Measurements from ENCODE around the gene TCF7L2. TPM values are rescaled to one million over a fixed set of nuclear protein-coding genes. Genes with fewer than 3 reads are reported as not detected.
A peak's percentile ranks its signal among the peaks of the same experiment; 100 is the strongest.

TCF7L2 gene
- total RNA-seq, 4 donors from 2014 or later = 12.7 to 59.9 (median 16.1) TPM

DNA sequence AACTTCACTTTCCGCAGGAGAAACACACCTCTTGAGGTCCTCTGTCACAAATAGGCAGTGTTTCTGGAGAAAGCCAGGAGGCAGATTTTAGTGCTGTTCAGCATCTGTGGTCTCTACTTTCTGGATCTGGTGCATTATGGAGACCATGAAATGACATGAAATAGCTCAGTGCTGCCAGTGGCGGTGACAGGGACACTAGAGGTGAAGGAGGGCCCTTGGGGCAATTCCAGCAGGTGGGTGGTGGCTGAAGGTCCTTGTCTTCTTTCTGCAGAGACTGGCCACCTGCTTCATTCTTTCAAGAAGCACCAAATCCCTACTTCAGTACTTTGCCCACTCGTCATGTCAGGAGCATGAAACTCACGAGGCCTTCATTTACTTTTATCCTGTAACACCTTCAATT lies 135.7 kb downstream of the TCF7L2 start:
- TF ChIP-seq POLR2A (IDR thresholded peaks at IDR 0.05) = no peak
- TF ChIP-seq, protein P1, sequence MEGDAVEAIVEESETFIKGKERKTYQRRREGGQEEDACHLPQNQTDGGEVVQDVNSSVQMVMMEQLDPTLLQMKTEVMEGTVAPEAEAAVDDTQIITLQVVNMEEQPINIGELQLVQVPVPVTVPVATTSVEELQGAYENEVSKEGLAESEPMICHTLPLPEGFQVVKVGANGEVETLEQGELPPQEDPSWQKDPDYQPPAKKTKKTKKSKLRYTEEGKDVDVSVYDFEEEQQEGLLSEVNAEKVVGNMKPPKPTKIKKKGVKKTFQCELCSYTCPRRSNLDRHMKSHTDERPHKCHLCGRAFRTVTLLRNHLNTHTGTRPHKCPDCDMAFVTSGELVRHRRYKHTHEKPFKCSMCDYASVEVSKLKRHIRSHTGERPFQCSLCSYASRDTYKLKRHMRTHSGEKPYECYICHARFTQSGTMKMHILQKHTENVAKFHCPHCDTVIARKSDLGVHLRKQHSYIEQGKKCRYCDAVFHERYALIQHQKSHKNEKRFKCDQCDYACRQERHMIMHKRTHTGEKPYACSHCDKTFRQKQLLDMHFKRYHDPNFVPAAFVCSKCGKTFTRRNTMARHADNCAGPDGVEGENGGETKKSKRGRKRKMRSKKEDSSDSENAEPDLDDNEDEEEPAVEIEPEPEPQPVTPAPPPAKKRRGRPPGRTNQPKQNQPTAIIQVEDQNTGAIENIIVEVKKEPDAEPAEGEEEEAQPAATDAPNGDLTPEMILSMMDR (IDR thresholded peaks at IDR 0.05) = no peak
- no peaks in the 10 kb centered on the region for H3K4me1 ChIP-seq
- DNase-seq = no peak
- peak overlapping the region; percentile 64 to 72 for H3K27ac ChIP-seq
- intact Hi-C loops (cut with DNase I; ENCODE audit: low total_unique reads) = no loop called here
- H3K4me3 ChIP-seq = no peak overlapping the region
- no peaks in the 10 kb centered on the region for H3K36me3 ChIP-seq
- H3K9me3 ChIP-seq = no peaks in the 10 kb centered on the region
- no peaks in the 10 kb centered on the region for H3K27me3 ChIP-seq

DNA sequence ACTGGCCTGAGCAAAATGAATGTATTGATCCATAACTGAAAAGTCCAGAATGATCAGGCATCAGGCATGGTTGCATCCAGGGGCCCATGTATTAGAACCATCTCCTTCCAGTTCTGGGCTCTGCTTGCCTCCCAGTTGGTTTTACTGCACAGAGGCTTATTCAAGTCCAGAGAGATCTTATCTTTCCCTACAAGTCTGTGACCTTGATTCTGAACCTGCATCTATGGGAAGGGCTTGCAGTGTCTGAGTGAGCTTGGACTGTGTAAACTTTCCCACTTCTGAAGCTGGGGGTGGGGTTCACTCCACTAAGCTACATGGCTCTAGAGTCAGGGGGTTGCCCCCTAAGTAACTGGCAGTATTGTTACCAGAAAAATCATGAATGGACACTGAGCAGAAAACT lies 136.2 kb downstream of the TCF7L2 start:
- Histone ChIP-seq H3K36me3 (no peaks in the 10 kb centered on the region), H3K27ac (peak overlapping the region; percentile 64 to 72), H3K27me3 (no peaks in the 10 kb centered on the region), H3K4me3 (no peak overlapping the region), H3K4me1 (no peaks in the 10 kb centered on the region), H3K9me3 (no peaks in the 10 kb centered on the region)
- no peak for TF ChIP-seq POLR2A (IDR thresholded peaks at IDR 0.05)
- TF ChIP-seq, protein P1 (IDR thresholded peaks at IDR 0.05) = no peak
- intact Hi-C loops (cut with DNase I; ENCODE audit: low total_unique reads) = no loop called here
- DNase-seq = no peak

DNA sequence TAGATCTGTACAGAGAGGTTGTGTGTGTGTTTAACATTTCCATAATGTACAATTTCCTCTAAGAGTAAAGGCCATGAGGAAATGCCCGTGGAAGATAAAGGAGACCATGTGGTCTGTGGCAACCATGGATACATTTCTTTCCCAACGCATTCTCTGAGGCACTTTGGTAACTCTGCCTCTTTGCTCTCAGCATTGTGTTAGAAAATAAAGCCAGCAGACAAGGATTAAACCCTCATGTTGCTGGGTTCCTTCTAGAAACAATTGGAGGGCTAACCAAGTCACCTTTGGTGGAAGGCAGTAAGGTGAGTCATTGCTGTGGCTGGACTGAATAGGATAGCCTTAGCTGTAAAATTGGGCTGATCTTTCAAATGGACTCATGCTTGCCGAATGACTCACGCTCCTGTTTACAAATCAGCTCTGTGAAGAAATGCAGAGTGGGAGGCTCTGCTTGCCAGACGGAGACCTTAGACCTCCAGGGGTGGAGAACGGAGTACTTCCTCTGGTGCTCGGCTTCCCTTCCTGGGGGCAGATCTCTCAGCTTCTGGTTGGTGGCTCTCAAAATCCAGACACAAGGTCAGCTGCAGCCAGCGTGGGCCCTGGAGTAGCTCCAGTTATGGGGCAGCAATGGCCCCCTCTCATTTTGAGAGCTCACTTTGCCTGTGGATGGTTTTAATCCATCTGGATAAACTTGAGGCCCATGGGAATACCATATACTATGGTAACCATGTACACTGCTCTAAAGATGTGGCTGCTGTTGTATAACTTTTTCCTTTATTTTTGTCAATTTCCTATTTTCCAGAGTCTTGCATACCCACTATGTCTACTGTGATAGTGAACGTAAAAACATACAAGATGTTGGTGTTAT lies 137.3 kb downstream of the TCF7L2 start:
- H3K4me3 ChIP-seq = no peak overlapping the region
- no peaks in the 10 kb centered on the region for H3K9me3 ChIP-seq
- TF ChIP-seq POLR2A (IDR thresholded peaks at IDR 0.05) = no peak
- TF ChIP-seq, protein P1 (IDR thresholded peaks at IDR 0.05) = no peak
- no peaks in the 10 kb centered on the region for H3K27me3 ChIP-seq
- peak overlapping the region; percentile 64 to 72 for H3K27ac ChIP-seq
- DNase-seq = peak; percentile 71 to 86
- no peaks in the 10 kb centered on the region for H3K4me1 ChIP-seq
- intact Hi-C loops (cut with DNase I; ENCODE audit: low total_unique reads) = no loop called here
- no peaks in the 10 kb centered on the region for H3K36me3 ChIP-seq

DNA sequence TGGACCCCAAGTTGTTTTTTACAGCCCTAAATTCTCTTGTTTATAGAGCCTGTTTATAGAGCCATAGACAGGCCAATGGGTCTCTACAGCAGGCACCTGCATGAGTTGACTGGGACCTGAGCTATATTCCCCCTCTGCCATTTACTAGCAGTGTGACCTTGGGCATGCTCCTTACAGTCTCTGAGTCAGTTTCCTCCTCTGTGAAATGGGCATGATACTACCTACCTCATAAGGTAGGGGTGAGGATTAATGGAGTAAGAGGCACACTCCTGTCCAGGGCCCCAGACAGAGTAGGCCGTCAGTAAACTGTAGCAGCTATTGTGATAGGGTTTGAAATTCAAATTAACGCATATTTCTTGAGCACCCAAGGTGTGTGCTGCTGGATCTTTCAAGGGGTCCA lies 138.1 kb downstream of the TCF7L2 start:
- intact Hi-C loops (cut with DNase I; ENCODE audit: low total_unique reads) = no loop called here
- peak overlapping the region in 1 of 2 donors; percentile 72 for H3K27ac ChIP-seq

DNA sequence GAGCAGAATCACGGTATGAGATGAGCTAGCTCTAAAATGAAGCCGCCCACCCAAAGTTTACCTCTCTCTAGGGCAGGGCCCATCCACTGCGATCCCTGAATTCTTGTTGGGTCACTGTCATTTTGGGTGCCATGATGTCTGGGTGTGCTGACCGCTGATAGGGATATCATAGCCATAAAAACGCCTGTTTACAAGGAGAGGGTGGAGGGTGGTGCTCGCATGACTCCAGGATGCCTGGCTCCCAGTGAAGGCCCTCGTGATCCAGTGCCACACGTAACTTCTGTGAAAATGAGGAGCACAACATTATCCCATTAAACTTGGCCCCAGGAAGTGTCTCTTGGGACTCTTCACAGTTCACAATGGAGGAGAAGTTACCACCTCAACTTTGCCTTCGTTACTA lies 139.5 kb downstream of the TCF7L2 start:
- TF ChIP-seq POLR2A (IDR thresholded peaks at IDR 0.05) = no peak
- TF ChIP-seq, protein P1 (IDR thresholded peaks at IDR 0.05) = no peak
- no peaks in the 10 kb centered on the region for H3K4me1 ChIP-seq
- H3K9me3 ChIP-seq = no peaks in the 10 kb centered on the region
- intact Hi-C loops (cut with DNase I; ENCODE audit: low total_unique reads) = no loop called here
- no peak overlapping the region for H3K4me3 ChIP-seq
- no peaks in the 10 kb centered on the region for H3K36me3 ChIP-seq
- DNase-seq = no peak
- no peak overlapping the region for H3K27ac ChIP-seq
- H3K27me3 ChIP-seq = no peaks in the 10 kb centered on the region

More for the DNA sequence above, 138.1 kb downstream of the TCF7L2 start:
- Histone ChIP-seq H3K36me3 (no peaks in the 10 kb centered on the region), H3K4me3 (no peak overlapping the region), H3K27me3 (no peaks in the 10 kb centered on the region), H3K9me3 (no peaks in the 10 kb centered on the region), H3K4me1 (no peaks in the 10 kb centered on the region)
- no peak for DNase-seq
- TF ChIP-seq, protein P1 (IDR thresholded peaks at IDR 0.05) = no peak
- TF ChIP-seq POLR2A (IDR thresholded peaks at IDR 0.05) = no peak
